ENCODE measurements around the gene C16orf92.

The C16orf92 gene

GRCh38 chr16:30067584-30067916 is 44.6 kb downstream of the C16orf92 start:
- intact Hi-C loops (cut with DNase I), result no loop called here
- no peak for DNase-seq

GRCh38 chr16:30068333-30068732 is 45.3 kb downstream of the C16orf92 start:
- no peak for DNase-seq
- intact Hi-C loops (cut with DNase I), result no loop called here

GRCh38 chr16:30068750-30069610 is 46.0 kb downstream of the C16orf92 start:
- DNase-seq, result peak in 1 of 10 donors; percentile 46
- intact Hi-C loops (cut with DNase I), result no loop called here

DNA sequence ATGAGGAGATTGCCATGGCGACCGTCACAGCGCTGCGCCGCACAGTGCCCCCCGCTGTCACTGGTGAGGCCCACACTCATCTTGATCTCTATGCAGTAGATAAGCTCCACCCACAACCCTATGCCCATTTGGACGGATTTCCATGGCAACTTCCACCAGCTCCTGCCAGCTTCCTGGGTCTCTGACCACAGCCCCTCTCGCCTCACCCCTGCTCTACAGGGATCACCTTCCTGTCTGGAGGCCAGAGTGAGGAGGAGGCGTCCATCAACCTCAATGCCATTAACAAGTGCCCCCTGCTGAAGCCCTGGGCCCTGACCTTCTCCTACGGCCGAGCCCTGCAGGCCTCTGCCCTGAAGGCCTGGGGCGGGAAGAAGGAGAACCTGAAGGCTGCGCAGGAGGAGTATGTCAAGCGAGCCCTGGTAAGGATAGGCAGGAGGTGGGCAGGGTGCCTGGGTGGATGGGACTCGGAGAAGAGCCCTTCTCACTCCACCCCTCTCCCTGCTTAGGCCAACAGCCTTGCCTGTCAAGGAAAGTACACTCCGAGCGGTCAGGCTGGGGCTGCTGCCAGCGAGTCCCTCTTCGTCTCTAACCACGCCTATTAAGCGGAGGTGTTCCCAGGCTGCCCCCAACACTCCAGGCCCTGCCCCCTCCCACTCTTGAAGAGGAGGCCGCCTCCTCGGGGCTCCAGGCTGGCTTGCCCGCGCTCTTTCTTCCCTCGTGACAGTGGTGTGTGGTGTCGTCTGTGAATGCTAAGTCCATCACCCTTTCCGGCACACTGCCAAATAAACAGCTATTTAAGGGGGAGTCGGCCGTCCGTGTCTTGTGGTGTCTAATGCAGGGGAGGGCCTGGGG is 46.8 kb downstream of the C16orf92 start:
- intact Hi-C loops (cut with DNase I), result no loop called here
- DNase-seq, result no peak

DNA sequence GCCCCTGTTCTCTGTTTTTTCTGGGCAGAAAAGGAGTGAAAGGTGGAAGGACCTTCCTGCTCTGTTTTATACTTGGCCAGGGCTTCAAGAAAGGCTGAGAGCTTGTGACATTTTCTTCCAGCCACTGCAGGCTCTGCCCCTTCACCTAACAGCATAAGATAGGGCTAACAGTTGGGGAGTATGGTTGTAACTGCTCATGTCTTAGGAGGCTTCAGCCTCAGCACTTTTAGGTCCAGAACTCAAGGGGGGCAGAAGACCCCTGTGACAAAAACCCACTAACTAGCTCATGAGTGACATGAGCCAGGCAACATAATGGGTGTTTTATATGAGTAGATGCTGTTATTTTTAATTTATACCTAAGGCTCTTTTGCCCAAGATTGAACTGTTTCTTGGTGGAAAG is 47.5 kb downstream of the C16orf92 start:
- DNase-seq, result no peak
- intact Hi-C loops (cut with DNase I), result no loop called here

Data from posterior cingulate gyrus (tissue), 11 donors.